DND-41 (cell line): Measurements from ENCODE around the gene RNU1-4.
"Not testable (repeated sequence)": the region's sequence is repeated elsewhere in the genome, so short reads cannot be mapped to it uniquely, and the experiment has no call there.

Experiments
- ATAC-seq: fragments of 200-7000 bp; cut with Tn5 transposase; 3 replicates; pipeline ENCODE4 v1.9.1; 2021; ENCODE audit warnings: low read depth; ENCODE audit not compliant: insufficient read depth
- DNase-seq: peaks from one replicate; pipeline ENCODE4 v3.0.0-alpha.2; 2020
- H2AFZ ChIP-seq: 2 replicates; pipeline ENCODE4 v1.6.0; 2012; ENCODE audit warnings: low read depth, low read length
- H3K27ac ChIP-seq: 2 replicates; pipeline ENCODE4 v1.5.1; 2012; ENCODE audit warnings: low read length, inconsistent platforms
- H3K27me3 ChIP-seq: fragments of 200-600 bp; sonication (generic); 2 replicates; pipeline ENCODE4 v1.6.0; 2012; ENCODE audit warnings: low read length, mild to moderate bottlenecking, inconsistent platforms; ENCODE audit not compliant: insufficient read depth, poor library complexity
- H3K36me3 ChIP-seq: 2 replicates; pipeline ENCODE4 v1.5.1; 2012; ENCODE audit warnings: low read length, inconsistent platforms; ENCODE audit not compliant: insufficient read depth
- H3K4me1 ChIP-seq: 2 replicates; pipeline ENCODE4 v1.5.1; 2012; ENCODE audit warnings: mild to moderate bottlenecking, low read length; ENCODE audit not compliant: insufficient read depth
- H3K4me2 ChIP-seq: 2 replicates; pipeline ENCODE4 v1.6.0; 2012; ENCODE audit warnings: mild to moderate bottlenecking, moderate library complexity, low read length, inconsistent platforms; ENCODE audit not compliant: insufficient read depth
- H3K4me3 ChIP-seq, 2 experiments: fragments of 200-600 bp in 1 of 2; shearing (Covaris generic) in 1 of 2; 2 replicates each; pipeline ENCODE4 v1.5.1; 2012 to 2016; ENCODE audit warnings: inconsistent platforms in 2 of 2, low read length in 2 of 2, mild to moderate bottlenecking in 2 of 2, low read depth in 1 of 2, moderate library complexity in 1 of 2
- H3K79me2 ChIP-seq: 2 replicates; pipeline ENCODE4 v1.6.0; 2012; ENCODE audit warnings: low read length, inconsistent platforms; ENCODE audit not compliant: insufficient read depth
- H3K9ac ChIP-seq: 2 replicates; pipeline ENCODE4 v1.6.0; 2012; ENCODE audit warnings: low read depth, mild to moderate bottlenecking, inconsistent platforms, low read length, moderate library complexity
- H3K9me3 ChIP-seq: 2 replicates; pipeline ENCODE4 v1.5.1; 2012; ENCODE audit warnings: low read length, moderate library complexity, mild to moderate bottlenecking, inconsistent platforms; ENCODE audit not compliant: insufficient read depth, severe bottlenecking
- H4K20me1 ChIP-seq: 2 replicates; pipeline ENCODE4 v1.6.0; 2012; ENCODE audit warnings: low read length; ENCODE audit not compliant: insufficient read depth

RNU1-4 gene

GRCh38 chr1:16697152-16697551, 43.2 kb upstream of the RNU1-4 start:
- H3K9ac ChIP-seq, H2AFZ ChIP-seq, H4K20me1 ChIP-seq, H3K4me1 ChIP-seq, H3K4me2 ChIP-seq, H3K27ac ChIP-seq, ATAC-seq, H3K79me2 ChIP-seq, DNase-seq, H3K9me3 ChIP-seq, H3K4me3 ChIP-seq, H3K27me3 ChIP-seq, H3K36me3 ChIP-seq: not testable (repeated sequence)

- not testable (repeated sequence) for H3K4me1 ChIP-seq, ATAC-seq, H4K20me1 ChIP-seq, H3K36me3 ChIP-seq, H3K4me3 ChIP-seq, H2AFZ ChIP-seq, H3K27ac ChIP-seq, H3K9ac ChIP-seq, H3K27me3 ChIP-seq, H3K4me2 ChIP-seq, H3K9me3 ChIP-seq, H3K79me2 ChIP-seq, DNase-seq
Measured at GRCh38 chr1:16699440-16699839, 40.9 kb upstream of the RNU1-4 start.

- not testable (repeated sequence) for H3K9ac ChIP-seq, DNase-seq, H3K4me1 ChIP-seq, H3K27me3 ChIP-seq, ATAC-seq, H2AFZ ChIP-seq, H3K79me2 ChIP-seq, H3K4me3 ChIP-seq, H3K36me3 ChIP-seq, H3K4me2 ChIP-seq, H3K27ac ChIP-seq, H4K20me1 ChIP-seq, H3K9me3 ChIP-seq
Measured at GRCh38 chr1:16700138-16700895, 40.0 kb upstream of the RNU1-4 start.

GRCh38 chr1:16701189-16701588, 39.1 kb upstream of the RNU1-4 start:
- H2AFZ ChIP-seq, H3K9ac ChIP-seq, H3K36me3 ChIP-seq, H3K79me2 ChIP-seq, DNase-seq, H4K20me1 ChIP-seq, H3K4me3 ChIP-seq, H3K27me3 ChIP-seq, H3K27ac ChIP-seq, H3K9me3 ChIP-seq, ATAC-seq, H3K4me1 ChIP-seq, H3K4me2 ChIP-seq: not testable (repeated sequence)

GRCh38 chr1:16702280-16702679, 38.0 kb upstream of the RNU1-4 start:
- H3K9me3 ChIP-seq, ATAC-seq, DNase-seq, H3K27me3 ChIP-seq, H3K27ac ChIP-seq, H4K20me1 ChIP-seq, H3K36me3 ChIP-seq, H3K4me2 ChIP-seq, H3K4me1 ChIP-seq, H3K9ac ChIP-seq, H2AFZ ChIP-seq, H3K79me2 ChIP-seq, H3K4me3 ChIP-seq: not testable (repeated sequence)

GRCh38 chr1:16703141-16703540, 37.2 kb upstream of the RNU1-4 start:
- peak; percentile 72 for ATAC-seq
- not testable (repeated sequence) for DNase-seq, H3K4me3 ChIP-seq, H3K4me2 ChIP-seq, H4K20me1 ChIP-seq, H3K36me3 ChIP-seq, H3K79me2 ChIP-seq, H3K4me1 ChIP-seq, H3K27me3 ChIP-seq, H2AFZ ChIP-seq, H3K9me3 ChIP-seq, H3K27ac ChIP-seq, H3K9ac ChIP-seq

- H4K20me1 ChIP-seq, H3K4me1 ChIP-seq, H2AFZ ChIP-seq, DNase-seq, H3K79me2 ChIP-seq, H3K4me2 ChIP-seq, H3K27ac ChIP-seq, H3K9ac ChIP-seq, ATAC-seq, H3K36me3 ChIP-seq, H3K4me3 ChIP-seq, H3K9me3 ChIP-seq, H3K27me3 ChIP-seq: not testable (repeated sequence)
Measured at GRCh38 chr1:16703602-16704001, 36.7 kb upstream of the RNU1-4 start.

- H3K4me1 ChIP-seq, ATAC-seq, H3K9me3 ChIP-seq, H3K27ac ChIP-seq, H3K4me2 ChIP-seq, H4K20me1 ChIP-seq, H3K4me3 ChIP-seq, DNase-seq, H2AFZ ChIP-seq, H3K9ac ChIP-seq, H3K79me2 ChIP-seq, H3K36me3 ChIP-seq, H3K27me3 ChIP-seq: not testable (repeated sequence)
Measured at GRCh38 chr1:16704076-16704475, 36.2 kb upstream of the RNU1-4 start.
